Glutamatergic neuron (in vitro differentiated cells): ENCODE results near the gene CARF. TPM values are rescaled to one million over a fixed set of nuclear protein-coding genes. Genes with fewer than 3 reads are reported as not detected.

Source experiments
- DNase-seq: peaks from one replicate; pipeline ENCODE4 v3.0.0; 2022
- H3K27ac Mint-ChIP-seq: one replicate; pipeline ENCODE4 v1.8.0; 2020; ENCODE audit warnings: mild to moderate bottlenecking, mixed read lengths, inconsistent platforms; ENCODE audit not compliant: unreplicated experiment
- H3K27me3 Mint-ChIP-seq: one replicate; pipeline ENCODE4 v1.8.0; 2020; ENCODE audit warnings: mild to moderate bottlenecking, moderate library complexity, mixed read lengths, inconsistent platforms; ENCODE audit not compliant: unreplicated experiment
- H3K36me3 Mint-ChIP-seq: one replicate; pipeline ENCODE4 v1.8.0; 2020; ENCODE audit warnings: mild to moderate bottlenecking, mixed read lengths, inconsistent platforms; ENCODE audit not compliant: unreplicated experiment
- H3K4me1 Mint-ChIP-seq: one replicate; pipeline ENCODE4 v1.8.0; 2020; ENCODE audit warnings: mild to moderate bottlenecking, low read depth, mixed read lengths, inconsistent platforms; ENCODE audit not compliant: unreplicated experiment
- H3K4me3 Mint-ChIP-seq: one replicate; pipeline ENCODE4 v1.8.0; 2020; ENCODE audit warnings: mild to moderate bottlenecking, mixed read lengths, inconsistent platforms; ENCODE audit not compliant: unreplicated experiment
- H3K9me3 Mint-ChIP-seq: one replicate; pipeline ENCODE4 v1.8.0; 2020; ENCODE audit warnings: mild to moderate bottlenecking, moderate library complexity, mixed read lengths, inconsistent platforms; ENCODE audit not compliant: unreplicated experiment
- CTCF ChIP-seq: fragments of 200-600 bp; sonication (generic); IDR thresholded peaks from one replicate; pipeline ENCODE4 v1.5.0; 2021; ENCODE audit not compliant: partially characterized antibody, unreplicated experiment
- total RNA-seq: library from RNA; stranded (reverse); fragmentation: NEBNext Ultra II Directional; extraction: Animal tissue kit (Norgen Biotek cat#: 25700); gene quantifications from one replicate; pipeline ENCODE4 v1.2.1, GENCODE V29; 2021; ENCODE audit not compliant: unreplicated experiment

The CARF gene
- total RNA-seq, 1 donor from 2014 or later = 9.1 TPM

- no peak for TF ChIP-seq CTCF
- Mint-ChIP-seq H3K27me3 (no peaks in the 10 kb centered on the region), H3K4me3 (no peak overlapping the region), H3K36me3 (no peaks in the 10 kb centered on the region), H3K9me3 (no peaks in the 10 kb centered on the region), H3K4me1 (no peaks in the 10 kb centered on the region), H3K27ac (no peak overlapping the region)
- DNase-seq = no peak
These were observed 91.6 kb downstream of the CARF start for GRCh38 chr2:203003716-203004115.

- Mint-ChIP-seq H3K27ac (peak within 1 kb of the TSS; percentile 85), H3K9me3 (peaks cover 2% of the 10 kb centered on the region), H3K36me3 (no peaks in the 10 kb centered on the region), H3K4me1 (peaks cover 16% of the 10 kb centered on the region), H3K27me3 (peaks cover 9% of the 10 kb centered on the region), H3K4me3 (peak within 1 kb of the TSS; percentile 85)
- TF ChIP-seq CTCF = no peak
- peak; percentile 99 for DNase-seq
These were observed 102.6 kb downstream of the CARF start, which contains the start of gene NBEAL1 for GRCh38 chr2:203014456-203015199. NBEAL1 (plus strand) TSS chr2:203014875; CDS start chr2:203016385, 1,510 bp downstream.

GRCh38 chr2:203016716-203017115 is 104.6 kb downstream of the CARF start:
- H3K4me3 Mint-ChIP-seq = peak overlapping the region; percentile 80
- peak overlapping the region; percentile 48 for H3K27ac Mint-ChIP-seq
- no peak for DNase-seq
- peaks cover 16% of the 10 kb centered on the region for H3K4me1 Mint-ChIP-seq
- H3K36me3 Mint-ChIP-seq = no peaks in the 10 kb centered on the region
- peaks cover 2% of the 10 kb centered on the region for H3K9me3 Mint-ChIP-seq
- H3K27me3 Mint-ChIP-seq = peaks cover 9% of the 10 kb centered on the region
- TF ChIP-seq CTCF = no peak

GRCh38 chr2:203018181-203018580 is 106.1 kb downstream of the CARF start:
- peaks cover 16% of the 10 kb centered on the region for H3K4me1 Mint-ChIP-seq
- H3K27ac Mint-ChIP-seq = no peak overlapping the region
- no peaks in the 10 kb centered on the region for H3K36me3 Mint-ChIP-seq
- H3K27me3 Mint-ChIP-seq = peaks cover 9% of the 10 kb centered on the region
- peaks cover 2% of the 10 kb centered on the region for H3K9me3 Mint-ChIP-seq
- H3K4me3 Mint-ChIP-seq = peak overlapping the region; percentile 74
- DNase-seq = no peak
- TF ChIP-seq CTCF = no peak

GRCh38 chr2:203019142-203019541 is 107.1 kb downstream of the CARF start:
- peaks cover 16% of the 10 kb centered on the region for H3K4me1 Mint-ChIP-seq
- no peak overlapping the region for H3K27ac Mint-ChIP-seq
- H3K4me3 Mint-ChIP-seq = peak overlapping the region; percentile 57
- peaks cover 9% of the 10 kb centered on the region for H3K27me3 Mint-ChIP-seq
- no peaks in the 10 kb centered on the region for H3K36me3 Mint-ChIP-seq
- TF ChIP-seq CTCF = no peak
- DNase-seq = no peak
- peaks cover 2% of the 10 kb centered on the region for H3K9me3 Mint-ChIP-seq
